Putamen (tissue), 1 donor: ENCODE data around the gene CRTC1.

Experiments
- DNase-seq: peaks from one replicate; pipeline ENCODE4 v3.0.0-alpha.2; 2016; ENCODE audit warnings: low spot score

Gene CRTC1

DNA sequence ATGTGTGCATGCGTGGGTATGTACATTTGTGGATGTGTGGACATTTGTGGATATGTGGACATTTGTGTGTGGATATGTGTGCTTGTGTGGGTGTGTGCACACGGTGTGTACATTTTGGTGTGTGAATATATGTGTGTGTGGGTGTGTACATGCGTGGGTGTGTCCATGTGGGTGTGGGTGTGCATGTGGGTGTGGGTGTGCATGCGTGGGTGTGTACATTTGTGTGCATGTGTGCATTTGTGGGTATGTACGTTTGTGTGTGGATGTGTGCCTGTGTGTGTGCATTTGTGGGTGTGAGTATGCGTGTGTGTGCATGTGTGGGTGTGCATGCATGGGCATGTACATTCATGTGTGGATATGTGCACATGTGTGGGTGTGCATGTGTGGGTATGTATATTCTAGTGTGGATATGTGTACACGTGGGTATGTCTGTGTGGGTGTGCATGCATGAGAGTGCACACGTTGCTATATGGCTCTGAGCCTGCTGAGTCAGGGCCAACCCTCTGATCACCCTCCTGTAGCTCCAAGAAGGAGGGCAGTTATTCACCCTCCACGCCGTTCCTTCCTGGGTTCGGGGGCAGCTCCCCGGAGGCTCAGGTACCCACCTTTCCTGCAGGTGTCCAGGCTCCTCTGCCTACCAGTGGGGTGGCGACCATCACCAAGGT is 87.3 kb downstream of the CRTC1 start:
- no peak for DNase-seq

DNA sequence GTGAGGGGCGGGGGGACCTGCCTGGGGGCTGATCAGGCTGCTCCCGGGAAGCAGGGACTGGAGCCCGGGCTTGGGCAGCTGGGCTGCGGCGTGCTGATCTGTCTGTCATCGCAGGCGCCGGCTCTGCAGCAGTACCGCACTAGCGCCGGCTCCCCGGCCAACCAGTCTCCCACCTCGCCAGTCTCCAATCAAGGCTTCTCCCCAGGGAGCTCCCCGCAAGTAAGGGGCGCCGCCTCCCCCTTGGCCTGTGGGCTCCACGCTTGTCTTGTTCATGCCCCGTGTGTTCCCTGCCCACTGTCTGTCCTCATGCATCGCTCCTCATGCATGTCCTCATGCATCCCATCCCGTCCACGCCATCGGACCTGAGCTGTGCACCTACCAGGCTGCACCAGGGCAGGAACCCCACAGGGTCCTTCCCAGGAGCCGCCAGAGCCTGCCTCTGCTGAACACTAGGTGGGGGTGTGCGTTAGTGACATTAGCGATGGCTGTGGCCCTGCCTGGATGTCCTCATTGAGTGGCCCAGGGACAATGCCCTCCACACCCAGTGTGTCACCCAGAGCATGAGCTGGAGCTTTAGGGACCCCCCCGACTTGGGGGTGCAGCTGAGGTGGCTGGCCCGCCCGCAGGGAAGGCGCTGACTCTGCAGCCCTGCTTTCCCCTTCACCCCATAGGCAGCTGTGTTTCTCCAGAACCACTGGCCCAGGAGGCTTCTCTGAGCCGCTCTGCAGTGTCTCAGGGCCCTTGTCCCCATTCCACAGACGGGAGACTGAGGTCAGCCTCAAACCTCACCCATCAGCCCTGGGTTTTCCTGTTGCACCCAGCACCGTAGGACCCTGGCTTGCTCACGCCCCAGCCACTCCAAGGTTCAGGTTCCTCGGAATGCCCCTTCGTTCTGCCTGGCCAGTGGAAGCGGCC is 88.1 kb downstream of the CRTC1 start:
- no peak for DNase-seq

DNA sequence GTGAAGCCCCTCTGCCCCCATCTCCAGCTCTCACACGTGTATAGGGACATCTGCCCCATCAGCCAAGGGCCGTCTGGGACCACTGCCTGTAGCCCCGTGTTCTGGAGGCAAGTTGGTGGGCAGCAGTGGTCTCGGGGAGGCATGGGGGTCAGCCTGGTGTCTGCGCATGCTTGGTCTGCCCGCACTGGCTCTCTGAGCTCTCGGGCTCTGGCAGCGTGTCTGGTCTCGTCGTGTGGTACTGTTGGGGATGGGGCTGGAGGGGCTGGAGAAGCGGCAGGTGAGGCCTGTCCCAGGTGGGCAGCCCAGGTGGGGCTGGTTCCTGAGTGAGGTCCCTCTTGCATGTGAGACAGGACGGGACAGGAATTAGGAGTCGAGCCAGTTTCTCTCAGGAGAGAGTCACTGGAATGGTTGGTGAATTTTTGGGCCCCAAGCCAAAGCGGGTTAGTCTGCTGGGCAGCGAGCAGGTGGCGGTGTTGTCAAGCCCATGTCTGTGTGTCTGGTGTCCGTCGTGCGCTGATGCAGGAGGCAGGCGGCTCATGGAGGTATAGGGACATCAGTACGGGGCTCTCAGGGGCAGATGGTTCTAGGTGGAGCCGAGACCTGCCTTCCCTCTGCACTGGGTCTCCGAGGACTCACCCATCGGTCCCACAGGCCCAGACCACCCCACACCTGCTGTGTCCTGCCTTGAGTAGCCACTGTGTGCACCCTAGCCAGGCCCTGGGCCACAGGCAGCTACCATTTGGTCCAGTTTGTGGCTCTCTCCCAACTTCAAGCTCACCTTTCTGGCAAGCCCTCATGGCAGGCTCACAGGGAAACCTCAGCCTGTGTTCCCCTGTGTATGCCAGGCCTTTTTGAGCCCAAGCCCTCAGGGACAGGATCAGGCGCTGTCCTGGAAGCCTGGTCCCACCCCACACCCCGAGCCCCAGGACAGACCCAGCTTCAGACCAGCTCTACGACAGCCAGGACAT is 89.4 kb downstream of the CRTC1 start:
- DNase-seq = no peak

DNA sequence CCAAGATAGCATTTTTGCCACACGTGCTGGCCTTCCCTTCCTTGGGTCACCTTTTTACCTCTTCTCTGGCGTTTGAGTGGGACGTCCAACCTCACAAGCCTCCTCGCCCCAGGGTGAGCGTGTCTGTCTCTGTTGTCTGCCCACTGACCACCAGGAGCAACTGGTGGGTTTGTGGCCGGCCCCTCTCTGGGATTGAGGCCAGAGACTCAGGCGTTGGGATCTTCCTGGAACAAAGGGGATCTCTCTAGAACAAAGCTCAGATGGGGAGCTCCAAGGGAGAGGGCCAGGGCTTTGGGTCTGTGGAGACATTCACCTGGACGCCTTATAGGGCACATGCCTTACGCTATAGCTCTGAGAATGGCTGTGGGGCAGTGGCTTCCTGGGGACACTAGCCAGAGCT is 90.2 kb downstream of the CRTC1 start:
- no peak for DNase-seq

DNA sequence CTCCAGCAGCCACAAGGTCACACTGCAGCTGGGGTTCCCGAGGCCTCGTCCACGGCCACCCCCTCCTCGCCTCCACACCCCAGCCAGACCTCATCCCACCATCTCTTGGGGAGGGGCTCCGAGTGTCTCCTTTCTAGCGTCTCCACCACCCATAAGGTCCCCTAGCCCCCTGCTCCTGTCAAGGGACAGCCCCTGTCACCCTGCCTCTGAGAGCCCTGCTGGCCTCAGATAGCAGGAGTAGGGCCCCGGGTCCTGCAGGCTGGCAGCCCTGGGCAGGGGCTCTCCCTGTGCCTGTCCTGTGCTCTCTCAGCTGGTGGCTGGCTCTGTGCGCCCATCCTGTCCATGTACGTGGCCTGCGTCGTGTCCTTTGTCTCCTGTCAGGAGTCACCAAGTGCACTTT is 90.6 kb downstream of the CRTC1 start:
- no peak for DNase-seq

DNA sequence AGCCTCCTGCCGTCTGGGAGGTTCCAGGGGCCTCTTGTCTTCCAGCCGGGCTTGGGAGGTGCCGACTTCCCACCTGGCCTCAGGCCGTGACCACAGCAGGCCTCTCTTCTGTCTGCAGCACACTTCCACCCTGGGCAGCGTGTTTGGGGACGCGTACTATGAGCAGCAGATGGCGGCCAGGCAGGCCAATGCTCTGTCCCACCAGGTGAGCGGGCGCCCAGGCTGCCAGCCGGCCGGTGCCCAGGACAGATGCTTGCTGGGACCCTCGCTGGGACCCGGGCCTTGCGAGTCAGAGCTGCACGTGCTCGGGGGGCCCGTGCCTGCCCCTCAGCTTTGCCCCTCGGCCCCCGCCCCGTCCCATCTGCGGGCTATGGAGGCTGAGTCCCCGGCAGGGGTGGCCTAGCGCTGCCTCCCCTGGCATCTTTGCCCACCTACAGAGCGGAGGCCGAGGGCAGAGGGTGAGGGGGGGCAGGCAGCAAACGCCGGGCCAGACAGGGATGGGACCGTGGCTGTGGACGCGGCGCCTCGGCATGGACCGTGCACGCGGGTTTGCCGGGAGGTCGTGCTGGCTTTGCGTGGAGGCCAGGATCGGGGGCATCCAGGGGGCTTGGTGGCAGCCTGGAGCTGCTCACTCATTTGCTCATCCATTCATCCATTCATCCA is 91.4 kb downstream of the CRTC1 start:
- DNase-seq = no peak

DNA sequence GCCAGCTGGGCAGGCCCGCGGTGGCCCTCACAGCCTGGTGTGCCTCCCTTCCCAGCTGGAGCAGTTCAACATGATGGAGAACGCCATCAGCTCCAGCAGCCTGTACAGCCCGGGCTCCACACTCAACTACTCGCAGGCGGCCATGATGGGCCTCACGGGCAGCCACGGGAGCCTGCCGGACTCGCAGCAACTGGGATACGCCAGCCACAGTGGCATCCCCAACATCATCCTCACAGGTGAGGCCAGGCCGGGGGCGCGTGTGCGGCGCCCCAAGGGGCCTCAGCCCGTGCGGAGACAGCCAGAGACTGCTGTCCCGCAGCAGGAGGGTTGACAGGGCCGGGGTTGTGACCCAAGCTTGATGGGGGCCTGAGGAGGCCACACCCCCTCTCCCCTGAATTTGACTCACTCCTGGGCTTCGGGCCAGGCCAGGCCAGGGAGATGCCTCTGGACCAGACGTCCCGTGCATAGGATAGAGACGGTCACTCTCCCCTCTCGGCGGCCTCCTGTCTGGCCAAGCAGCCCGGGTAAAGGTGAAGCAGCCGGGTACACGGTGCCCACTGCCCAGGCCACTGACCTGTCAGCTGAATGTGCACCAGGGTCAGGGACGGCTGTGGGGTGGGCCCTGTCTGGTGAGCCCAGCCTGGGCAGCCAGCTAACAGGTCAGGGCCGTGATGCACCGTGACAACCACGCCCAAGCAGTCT is 92.3 kb downstream of the CRTC1 start:
- no peak for DNase-seq

DNA sequence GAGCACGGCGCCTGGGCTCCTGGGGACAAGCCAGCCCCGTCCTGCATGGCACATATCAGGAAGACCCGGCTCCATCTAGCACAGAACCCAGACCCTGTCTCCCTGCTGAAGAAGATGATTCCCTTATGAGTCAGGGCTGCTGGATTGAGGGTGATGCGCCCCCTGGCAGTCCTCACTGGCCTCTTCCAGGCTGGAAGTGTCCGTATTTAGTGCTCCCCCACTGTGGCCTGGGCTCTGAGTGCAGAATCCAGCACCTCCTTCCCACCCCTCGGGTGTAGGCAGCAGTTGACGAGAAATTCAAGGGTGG is 92.8 kb downstream of the CRTC1 start:
- no peak for DNase-seq

DNA sequence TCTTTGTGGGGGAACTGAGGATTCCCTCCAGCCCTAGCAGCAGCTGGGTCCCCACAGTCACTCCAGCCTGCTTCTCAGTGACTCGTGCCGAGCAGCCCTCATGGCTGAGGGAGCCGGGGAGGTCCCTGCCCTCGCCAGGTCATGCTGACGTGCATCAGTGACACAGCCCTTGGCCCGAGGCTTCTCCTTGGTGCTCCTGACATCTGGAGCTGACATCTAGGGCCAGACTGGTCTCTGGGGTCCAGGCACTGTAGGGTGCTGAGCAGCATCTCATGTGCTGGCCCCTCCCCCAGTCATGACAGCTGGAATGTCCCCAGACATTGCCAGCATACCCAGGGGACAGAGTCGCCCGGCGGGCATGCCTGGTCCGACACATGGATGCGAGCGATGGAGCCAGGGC is 93.3 kb downstream of the CRTC1 start:
- DNase-seq = no peak

DNA sequence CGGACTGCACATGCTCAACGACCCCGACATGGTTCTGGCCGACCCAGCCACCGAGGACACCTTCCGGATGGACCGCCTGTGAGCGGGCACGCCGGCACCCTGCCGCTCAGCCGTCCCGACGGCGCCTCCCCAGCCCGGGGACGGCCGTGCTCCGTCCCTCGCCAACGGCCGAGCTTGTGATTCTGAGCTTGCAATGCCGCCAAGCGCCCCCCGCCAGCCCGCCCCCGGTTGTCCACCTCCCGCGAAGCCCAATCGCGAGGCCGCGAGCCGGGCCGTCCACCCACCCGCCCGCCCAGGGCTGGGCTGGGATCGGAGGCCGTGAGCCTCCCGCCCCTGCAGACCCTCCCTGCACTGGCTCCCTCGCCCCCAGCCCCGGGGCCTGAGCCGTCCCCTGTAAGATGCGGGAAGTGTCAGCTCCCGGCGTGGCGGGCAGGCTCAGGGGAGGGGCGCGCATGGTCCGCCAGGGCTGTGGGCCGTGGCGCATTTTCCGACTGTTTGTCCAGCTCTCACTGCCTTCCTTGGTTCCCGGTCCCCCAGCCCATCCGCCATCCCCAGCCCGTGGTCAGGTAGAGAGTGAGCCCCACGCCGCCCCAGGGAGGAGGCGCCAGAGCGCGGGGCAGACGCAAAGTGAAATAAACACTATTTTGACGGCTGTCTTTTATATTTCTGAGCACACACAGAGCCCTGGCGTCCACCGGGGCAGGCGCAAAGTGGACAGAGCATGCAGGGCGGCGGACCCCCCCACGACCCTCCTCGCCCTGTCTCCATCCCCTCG is 94.0 kb downstream of the CRTC1 start:
- DNase-seq = no peak

DNA sequence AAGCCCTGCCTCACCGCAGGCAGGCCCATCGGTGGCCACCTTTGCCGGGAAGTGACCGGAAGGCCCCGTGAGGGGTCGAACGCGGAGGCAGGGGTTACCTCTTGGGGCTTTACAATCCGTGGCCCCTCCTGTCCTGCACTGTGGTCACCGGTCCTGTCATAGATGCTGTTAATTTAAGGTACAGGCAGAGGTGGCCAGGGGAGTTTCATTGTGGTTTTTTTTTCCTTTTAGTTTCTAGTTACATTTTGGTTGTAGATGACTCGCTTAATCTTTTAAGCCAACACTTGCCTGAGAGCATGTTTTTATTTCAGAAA is 94.6 kb downstream of the CRTC1 start:
- DNase-seq = no peak

DNA sequence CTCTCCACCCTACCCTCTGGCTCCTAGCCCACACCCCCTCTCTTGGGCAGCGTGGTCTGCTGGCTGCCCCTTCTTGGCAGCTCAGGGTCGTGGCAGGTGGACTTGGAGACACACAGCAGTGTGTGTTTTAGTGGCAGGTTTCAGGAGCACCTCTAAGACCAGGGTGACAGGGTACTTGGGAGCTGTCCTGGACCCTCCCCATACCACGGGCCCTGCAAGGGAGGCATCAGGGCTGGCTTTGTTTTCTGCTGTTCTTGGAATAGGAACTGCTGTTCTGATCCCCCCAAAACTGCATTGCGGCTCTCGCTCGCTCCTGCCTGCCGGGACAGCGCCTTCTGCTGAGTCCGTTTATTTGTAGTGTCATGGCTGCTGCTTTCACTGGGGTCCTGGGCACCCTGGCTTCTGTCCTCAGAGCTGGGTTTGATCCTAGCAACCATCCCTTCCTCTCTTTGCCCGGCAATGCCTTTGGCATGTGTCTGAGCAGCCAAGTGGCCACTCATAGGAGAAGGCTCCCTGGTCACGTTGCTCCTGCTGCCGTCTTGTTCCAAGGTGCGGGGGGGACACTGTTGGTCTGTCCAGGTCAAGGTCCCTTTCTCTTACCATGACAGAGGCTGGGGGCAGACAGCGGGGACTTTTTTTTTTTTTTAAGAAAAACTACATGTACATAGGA is 95.5 kb downstream of the CRTC1 start:
- no peak for DNase-seq

DNA sequence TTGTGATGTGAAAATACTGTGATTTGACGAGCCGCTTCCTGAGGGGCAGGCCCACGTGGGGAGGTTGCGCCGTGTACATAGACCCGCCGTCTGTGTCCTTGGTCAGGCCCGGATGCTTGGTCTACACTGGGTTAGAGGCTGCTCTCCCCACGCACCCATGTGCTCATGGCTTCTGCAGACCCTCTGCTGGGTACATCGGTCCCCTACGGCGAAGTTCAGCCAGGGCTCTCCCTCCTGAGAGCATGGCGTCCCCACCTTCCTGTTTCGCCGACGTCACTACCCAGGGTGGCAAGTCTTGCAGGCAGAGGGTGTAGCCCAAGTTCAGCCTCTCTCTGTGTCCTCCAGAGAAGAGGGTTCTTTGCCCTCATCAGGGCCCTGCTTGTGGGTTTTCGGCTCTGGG is 96.6 kb downstream of the CRTC1 start:
- DNase-seq = no peak

DNA sequence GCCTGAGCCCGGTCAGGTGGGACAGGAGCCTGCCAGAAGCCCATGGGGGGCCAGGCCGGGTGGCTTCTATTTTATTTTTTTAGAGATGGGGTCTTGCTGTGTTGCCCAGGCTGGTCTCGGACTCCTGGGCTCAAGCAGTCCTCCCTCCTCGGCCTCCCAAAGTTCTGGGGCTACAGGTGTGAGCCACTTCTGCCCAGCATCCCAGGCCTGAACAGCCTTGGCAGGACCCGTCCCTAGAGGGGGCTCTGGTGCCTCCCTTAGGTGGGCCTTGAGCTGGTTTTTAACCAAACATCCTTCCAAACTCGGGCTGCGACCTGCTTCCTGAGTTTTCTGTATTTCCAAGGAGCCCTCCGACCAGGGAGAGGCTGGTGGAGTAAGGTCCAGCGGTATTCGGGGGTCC is 97.2 kb downstream of the CRTC1 start:
- no peak for DNase-seq

DNA sequence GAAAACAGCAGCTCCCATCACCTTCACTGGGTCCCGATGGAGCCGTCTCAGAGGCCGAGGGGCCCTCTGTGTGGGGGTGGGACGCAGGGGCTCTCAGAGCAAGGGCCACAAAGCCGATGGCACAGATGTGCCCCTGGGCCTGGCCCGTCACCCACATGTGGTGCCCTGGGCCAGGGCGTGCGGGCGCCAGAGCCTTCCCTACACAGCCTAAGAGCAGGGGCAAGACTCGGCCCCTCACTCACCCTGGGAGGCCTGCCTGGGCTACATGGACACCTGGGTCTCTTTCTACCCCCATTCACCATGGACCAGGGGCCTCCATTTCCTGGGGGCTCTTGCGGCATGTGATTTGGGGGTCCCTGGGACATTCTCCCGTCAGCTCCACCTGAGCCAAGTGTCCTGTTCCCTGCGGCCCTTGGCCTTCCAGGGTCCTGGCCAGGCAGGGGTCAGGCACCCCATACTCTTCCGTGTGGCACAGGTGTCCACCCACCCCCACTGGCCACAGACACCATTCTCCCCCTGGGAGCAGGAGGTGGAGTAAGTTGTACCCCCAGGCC is 97.6 kb downstream of the CRTC1 start:
- no peak for DNase-seq

DNA sequence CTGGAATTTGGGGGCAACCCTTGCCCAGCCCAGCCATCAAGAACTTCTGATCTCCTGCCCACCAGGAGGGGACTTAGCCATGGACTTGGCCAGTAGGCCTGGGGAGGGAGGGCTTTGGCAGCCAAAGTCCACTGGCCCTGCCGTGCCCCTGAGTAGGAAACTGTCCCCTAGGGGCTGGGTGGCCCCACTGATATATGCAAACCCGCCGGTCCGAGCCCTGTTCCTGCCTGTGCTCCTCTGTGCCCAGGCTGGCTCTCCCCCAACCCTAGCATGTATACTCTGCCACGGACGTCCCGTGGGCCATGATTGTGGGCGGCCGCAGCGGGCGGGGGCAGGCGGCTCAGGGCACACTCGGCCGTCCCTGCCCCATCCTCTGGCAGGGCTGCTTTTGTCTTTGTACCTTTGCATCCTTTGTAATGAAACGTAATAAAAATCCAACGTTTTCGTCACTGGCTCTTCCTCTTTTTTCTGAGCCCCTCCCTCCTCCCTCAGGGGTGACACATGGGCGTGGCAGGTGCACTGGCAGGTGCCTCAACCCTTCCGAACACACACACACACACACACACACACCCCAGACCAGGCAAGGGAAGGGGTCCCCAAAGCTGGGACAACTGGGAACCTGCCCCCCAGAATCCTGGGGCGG is 98.5 kb downstream of the CRTC1 start:
- no peak for DNase-seq

DNA sequence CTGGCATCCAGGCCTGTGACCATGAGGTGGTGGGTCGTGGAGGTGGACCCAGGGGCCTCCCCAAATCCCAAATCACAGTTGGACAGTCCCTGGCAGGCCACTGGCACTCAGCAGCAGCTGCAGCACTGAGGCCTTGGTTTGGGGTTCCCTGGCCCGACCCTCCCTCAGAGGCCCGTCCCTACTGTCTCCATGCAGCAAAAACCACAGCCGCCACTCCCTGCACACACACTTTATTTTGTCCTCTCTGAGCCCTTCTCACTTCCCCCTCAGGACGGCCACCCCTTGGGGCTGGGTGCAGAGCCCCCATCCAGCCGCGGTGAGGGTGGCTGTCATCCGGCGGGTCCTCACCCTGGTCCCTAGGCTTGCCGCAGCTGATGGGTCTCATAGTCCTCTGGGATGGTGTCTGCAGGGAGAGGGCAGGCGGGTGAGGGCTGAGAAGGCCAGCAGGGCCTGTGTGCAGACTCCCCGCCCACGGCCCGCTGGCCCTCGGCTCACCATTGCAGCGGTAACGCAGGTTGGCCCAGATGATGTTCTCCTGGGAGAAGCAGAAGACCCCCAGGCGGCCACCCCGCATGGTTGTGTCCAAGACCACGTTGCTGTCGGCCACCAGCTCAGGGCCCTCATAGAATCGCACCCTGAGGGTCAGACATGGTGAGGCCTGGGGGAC is 99.2 kb downstream of the CRTC1 start:
- DNase-seq = no peak

DNA sequence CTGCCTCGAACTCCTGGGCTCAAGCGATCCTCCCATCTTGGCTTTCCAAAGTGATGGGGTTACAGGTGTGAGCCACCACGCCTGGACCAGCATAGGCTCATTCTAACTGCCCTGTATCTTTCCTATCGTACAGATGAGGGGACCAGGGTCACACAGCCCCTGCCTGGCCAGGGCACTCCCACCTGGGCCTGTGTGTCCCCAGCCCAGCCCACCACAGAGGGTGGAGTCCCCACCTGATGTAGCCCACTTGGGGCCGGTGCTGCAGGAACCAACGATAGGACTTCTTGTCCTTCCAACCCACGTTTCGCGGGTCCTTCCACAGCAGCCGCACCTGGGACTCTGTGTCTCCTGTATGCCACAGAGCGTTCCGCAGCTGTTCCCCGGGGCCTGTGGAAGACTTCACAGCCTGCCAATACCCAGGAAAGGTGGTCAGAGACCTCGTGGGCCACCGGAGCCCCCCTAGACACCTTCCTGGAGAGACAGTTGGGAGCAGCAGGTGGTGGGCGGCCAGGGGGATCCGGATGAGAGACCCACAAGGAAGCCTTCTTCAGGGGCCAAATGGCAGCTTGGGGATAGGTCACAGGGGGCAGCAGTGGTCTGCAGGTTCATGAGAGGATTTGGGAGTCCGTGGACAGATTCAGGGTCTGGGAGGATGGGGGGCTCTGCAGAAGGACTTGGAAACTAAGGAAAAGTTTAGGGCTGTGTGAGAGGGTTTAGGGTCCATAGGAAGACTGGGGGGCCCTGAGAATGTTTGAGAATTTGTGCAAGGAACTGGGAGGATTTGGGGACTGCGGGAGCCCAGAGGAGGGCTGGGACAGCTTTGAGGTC is 100.7 kb downstream of the CRTC1 start:
- DNase-seq = no peak
